Liver (tissue), 9 donors: ENCODE data around the gene PPP2R2C. TPM values are rescaled to one million over a fixed set of nuclear protein-coding genes. Genes with fewer than 3 reads are reported as not detected.

ENCODE experiments used
- DNase-seq: peaks from one replicate; pipeline ENCODE4 v3.0.0-alpha.2; 2017; ENCODE audit warnings: low spot score
- H3K27ac ChIP-seq, 2 donors: one replicate each; pipeline ENCODE4 v1.7.0; 2013; ENCODE audit warnings: inconsistent platforms in 2 of 2, low read length in 2 of 2, control low read depth in 1 of 2, low read depth in 1 of 2, mild to moderate bottlenecking in 1 of 2
- H3K27me3 ChIP-seq, 4 donors: one replicate each; pipeline versions ENCODE4 v1.6.1 to v1.7.0; 2013; ENCODE audit warnings: low read length in 3 of 4, inconsistent platforms in 1 of 4, mild to moderate bottlenecking in 1 of 4, moderate library complexity in 1 of 4; ENCODE audit not compliant: control insufficient read depth in 4 of 4, insufficient read depth in 4 of 4
- H3K36me3 ChIP-seq, 4 donors: one replicate each; pipeline versions ENCODE4 v1.6.1 to v1.7.0; 2013; ENCODE audit warnings: low read length in 3 of 4, mild to moderate bottlenecking in 3 of 4, low read depth in 1 of 4, moderate library complexity in 1 of 4; ENCODE audit not compliant: control insufficient read depth in 4 of 4, insufficient read depth in 3 of 4
- H3K4me1 ChIP-seq, 4 donors: one replicate each; pipeline versions ENCODE4 v1.6.1 to v1.7.0; 2013; ENCODE audit warnings: low read length in 3 of 4, mild to moderate bottlenecking in 3 of 4, moderate library complexity in 1 of 4; ENCODE audit not compliant: control insufficient read depth in 4 of 4, insufficient read depth in 4 of 4
- H3K4me3 ChIP-seq, 3 donors: one replicate each; pipeline versions ENCODE4 v1.6.1 to v1.7.0; 2013; ENCODE audit warnings: low read length in 3 of 3, control low read depth in 1 of 3, low read depth in 1 of 3, mild to moderate bottlenecking in 1 of 3
- H3K9ac ChIP-seq, 2 donors: one replicate each; pipeline ENCODE4 v1.7.0; 2013; ENCODE audit warnings: low read length in 2 of 2, mild to moderate bottlenecking in 2 of 2, moderate library complexity in 2 of 2, control low read depth in 1 of 2, low read depth in 1 of 2
- H3K9me3 ChIP-seq, 4 donors: one replicate each; pipeline versions ENCODE4 v1.6.1 to v1.7.0; 2013; ENCODE audit warnings: low read length in 3 of 4; ENCODE audit not compliant: control insufficient read depth in 4 of 4
- ATF3 ChIP-seq: IDR thresholded peaks from 2 replicates; pipeline ENCODE4 v1.6.1; 2016; ENCODE audit warnings: antibody characterized with exemption
- EGR1 ChIP-seq, 2 donors: IDR thresholded peaks; 2 replicates each; pipeline ENCODE4 v1.6.1; 2016 to 2018; ENCODE audit warnings: antibody characterized with exemption in 2 of 2, low read depth in 2 of 2
- FOXA1 ChIP-seq: IDR thresholded peaks from 2 replicates; pipeline ENCODE4 v1.6.1; 2016; ENCODE audit warnings: antibody characterized with exemption
- FOXA2 ChIP-seq: IDR thresholded peaks from 2 replicates; pipeline ENCODE4 v1.6.1; 2016; ENCODE audit warnings: antibody characterized with exemption
- GABPA ChIP-seq, 2 donors: IDR thresholded peaks in 1 of 2; conservative IDR thresholded peaks in 1 of 2; 2 replicates each; pipeline ENCODE4 v1.6.1; 2016; ENCODE audit warnings: antibody characterized with exemption in 2 of 2, mild to moderate bottlenecking in 1 of 2, moderate library complexity in 1 of 2
- HNF4G ChIP-seq: IDR thresholded peaks from 2 replicates; pipeline ENCODE4 v1.6.1; 2016; ENCODE audit warnings: antibody characterized with exemption
- JUND ChIP-seq, 2 donors: IDR thresholded peaks; 2 replicates each; pipeline ENCODE4 v1.6.1; 2016; ENCODE audit warnings: antibody characterized with exemption in 2 of 2
- MAX ChIP-seq: IDR thresholded peaks from 2 replicates; pipeline ENCODE4 v1.6.1; 2016; ENCODE audit warnings: antibody characterized with exemption
- NR2F2 ChIP-seq: IDR thresholded peaks from 2 replicates; pipeline ENCODE4 v1.6.1; 2016; ENCODE audit warnings: antibody characterized with exemption
- RAD21 ChIP-seq, 2 donors: IDR thresholded peaks; 2 replicates each; pipeline ENCODE4 v1.6.1; 2016; ENCODE audit warnings: antibody characterized with exemption in 2 of 2, mild to moderate bottlenecking in 2 of 2
- RXRA ChIP-seq, 2 donors: IDR thresholded peaks; 2 replicates each; pipeline ENCODE4 v1.6.1; 2017 to 2018; ENCODE audit warnings: antibody characterized with exemption in 2 of 2, mild to moderate bottlenecking in 1 of 2
- SP1 ChIP-seq: IDR thresholded peaks from 2 replicates; pipeline ENCODE4 v1.6.1; 2018; ENCODE audit warnings: antibody characterized with exemption, mild to moderate bottlenecking
- TAF1 ChIP-seq: conservative IDR thresholded peaks from 2 replicates; pipeline ENCODE4 v1.6.1; 2016; ENCODE audit warnings: antibody characterized with exemption, mild to moderate bottlenecking
- YY1 ChIP-seq: IDR thresholded peaks from 2 replicates; pipeline ENCODE4 v1.6.1; 2016; ENCODE audit warnings: antibody characterized with exemption, mild to moderate bottlenecking
- WGBS: extraction: QIAGEN DNeasy Blood & Tissue Kit; methylation state at CpG from one replicate; pipeline ENCODE4 v1.1.7; 2013; 5-methylcytosine and 5-hydroxymethylcytosine counted together
- polyA plus RNA-seq, 2 donors: library from polyadenylated mRNA; stranded (reverse) in 1 of 2; unstranded in 1 of 2; fragments of 200-250 nt in 1 of 2; fragments of >200 nt in 1 of 2; fragmentation: Nextera tagmentation in 1 of 2; extraction: Ambion mirVana in 1 of 2; gene quantifications; one replicate each; pipeline versions ENCODE4 v1.2.1 to v1.2.3, GENCODE V29; 2013 to 2015
- total RNA-seq, 2 donors: library from RNA; depleted of rRNA; stranded (reverse); fragments of >200 nt; gene quantifications; one replicate each; pipeline ENCODE4 v1.2.3, GENCODE V29; 2014
- TF ChIP-seq, protein P1 (sequence below): fragments of 150-350 bp; IDR thresholded peaks from 2 replicates; pipeline ENCODE4 v1.5.1; 2017; ENCODE audit warnings: improper control_type of control experiment, low read depth, low read length; ENCODE audit not compliant: missing input control
- TF ChIP-seq, protein P2 (sequence below): IDR thresholded peaks from 2 replicates; pipeline ENCODE4 v1.6.1; 2016; ENCODE audit warnings: antibody characterized with exemption, mild to moderate bottlenecking
- TF ChIP-seq, protein P3 (sequence below): IDR thresholded peaks from 2 replicates; pipeline ENCODE4 v1.6.1; 2016; ENCODE audit warnings: antibody characterized with exemption
- donor health status: healthy.
- donor health status: healthy.
- donor health status: healthy.
- donor health status: healthy.
- donor health status: healthy.

PPP2R2C gene
- total and polyA plus RNA-seq, 4 donors, result under 0.01 to 0.01 TPM; not detected in 2

- H3K36me3 ChIP-seq, result no peaks in the 10 kb centered on the region
- 62% methylated on average over 23 of the region's 23 CpGs for WGBS
- DNase-seq, result no peak
Observed at GRCh38 chr4:6342530-6343293, 129.7 kb downstream of the PPP2R2C start.

DNA sequence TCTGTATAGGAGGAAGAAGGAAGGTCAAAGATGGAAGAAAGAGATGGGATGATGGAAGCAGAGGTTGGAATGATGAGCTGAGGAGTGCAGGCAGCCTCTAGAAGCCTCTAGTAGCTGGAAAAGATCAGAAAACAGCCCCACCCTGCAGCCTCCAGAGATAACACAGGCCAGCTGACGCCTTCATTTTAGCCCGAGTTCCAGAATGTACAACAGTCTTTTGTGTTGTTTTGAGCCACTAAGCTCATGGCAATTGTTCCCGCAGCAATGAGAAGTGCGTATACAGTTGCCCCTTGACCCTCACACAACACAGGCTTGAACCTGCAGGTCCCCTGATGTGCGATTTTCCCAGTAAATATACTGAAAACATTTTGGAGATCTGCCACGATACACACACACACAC is 130.7 kb downstream of the PPP2R2C start:
- 58% methylated on average over 6 of the region's 6 CpGs for WGBS
- Histone ChIP-seq H3K36me3 (no peaks in the 10 kb centered on the region), H3K27ac (no peak overlapping the region), H3K9me3 (no peaks in the 10 kb centered on the region), H3K27me3 (peaks cover 0 to 4% (median 0%) of the 10 kb centered on the region in 4 donors), H3K4me3 (no peak overlapping the region), H3K9ac (no peak overlapping the region), H3K4me1 (peaks cover 0 to 4% (median 0%) of the 10 kb centered on the region in 4 donors)
- DNase-seq, result no peak
- TF ChIP-seq JUND (IDR thresholded peaks at IDR 0.05) (no peak), RXRA (IDR thresholded peaks at IDR 0.05) (no peak), FOXA1 (no peak), RAD21 (IDR thresholded peaks at IDR 0.05) (no peak), YY1 (no peak), GABPA (IDR thresholded peaks at IDR 0.05 in 1 of 2, conservative IDR thresholded peaks at IDR 0.05 in 1 of 2) (no peak)
- TF ChIP-seq, protein P1, sequence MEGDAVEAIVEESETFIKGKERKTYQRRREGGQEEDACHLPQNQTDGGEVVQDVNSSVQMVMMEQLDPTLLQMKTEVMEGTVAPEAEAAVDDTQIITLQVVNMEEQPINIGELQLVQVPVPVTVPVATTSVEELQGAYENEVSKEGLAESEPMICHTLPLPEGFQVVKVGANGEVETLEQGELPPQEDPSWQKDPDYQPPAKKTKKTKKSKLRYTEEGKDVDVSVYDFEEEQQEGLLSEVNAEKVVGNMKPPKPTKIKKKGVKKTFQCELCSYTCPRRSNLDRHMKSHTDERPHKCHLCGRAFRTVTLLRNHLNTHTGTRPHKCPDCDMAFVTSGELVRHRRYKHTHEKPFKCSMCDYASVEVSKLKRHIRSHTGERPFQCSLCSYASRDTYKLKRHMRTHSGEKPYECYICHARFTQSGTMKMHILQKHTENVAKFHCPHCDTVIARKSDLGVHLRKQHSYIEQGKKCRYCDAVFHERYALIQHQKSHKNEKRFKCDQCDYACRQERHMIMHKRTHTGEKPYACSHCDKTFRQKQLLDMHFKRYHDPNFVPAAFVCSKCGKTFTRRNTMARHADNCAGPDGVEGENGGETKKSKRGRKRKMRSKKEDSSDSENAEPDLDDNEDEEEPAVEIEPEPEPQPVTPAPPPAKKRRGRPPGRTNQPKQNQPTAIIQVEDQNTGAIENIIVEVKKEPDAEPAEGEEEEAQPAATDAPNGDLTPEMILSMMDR, result no peak
- TF ChIP-seq, protein P2, sequence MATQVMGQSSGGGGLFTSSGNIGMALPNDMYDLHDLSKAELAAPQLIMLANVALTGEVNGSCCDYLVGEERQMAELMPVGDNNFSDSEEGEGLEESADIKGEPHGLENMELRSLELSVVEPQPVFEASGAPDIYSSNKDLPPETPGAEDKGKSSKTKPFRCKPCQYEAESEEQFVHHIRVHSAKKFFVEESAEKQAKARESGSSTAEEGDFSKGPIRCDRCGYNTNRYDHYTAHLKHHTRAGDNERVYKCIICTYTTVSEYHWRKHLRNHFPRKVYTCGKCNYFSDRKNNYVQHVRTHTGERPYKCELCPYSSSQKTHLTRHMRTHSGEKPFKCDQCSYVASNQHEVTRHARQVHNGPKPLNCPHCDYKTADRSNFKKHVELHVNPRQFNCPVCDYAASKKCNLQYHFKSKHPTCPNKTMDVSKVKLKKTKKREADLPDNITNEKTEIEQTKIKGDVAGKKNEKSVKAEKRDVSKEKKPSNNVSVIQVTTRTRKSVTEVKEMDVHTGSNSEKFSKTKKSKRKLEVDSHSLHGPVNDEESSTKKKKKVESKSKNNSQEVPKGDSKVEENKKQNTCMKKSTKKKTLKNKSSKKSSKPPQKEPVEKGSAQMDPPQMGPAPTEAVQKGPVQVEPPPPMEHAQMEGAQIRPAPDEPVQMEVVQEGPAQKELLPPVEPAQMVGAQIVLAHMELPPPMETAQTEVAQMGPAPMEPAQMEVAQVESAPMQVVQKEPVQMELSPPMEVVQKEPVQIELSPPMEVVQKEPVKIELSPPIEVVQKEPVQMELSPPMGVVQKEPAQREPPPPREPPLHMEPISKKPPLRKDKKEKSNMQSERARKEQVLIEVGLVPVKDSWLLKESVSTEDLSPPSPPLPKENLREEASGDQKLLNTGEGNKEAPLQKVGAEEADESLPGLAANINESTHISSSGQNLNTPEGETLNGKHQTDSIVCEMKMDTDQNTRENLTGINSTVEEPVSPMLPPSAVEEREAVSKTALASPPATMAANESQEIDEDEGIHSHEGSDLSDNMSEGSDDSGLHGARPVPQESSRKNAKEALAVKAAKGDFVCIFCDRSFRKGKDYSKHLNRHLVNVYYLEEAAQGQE, result no peak
- TF ChIP-seq, protein P3, sequence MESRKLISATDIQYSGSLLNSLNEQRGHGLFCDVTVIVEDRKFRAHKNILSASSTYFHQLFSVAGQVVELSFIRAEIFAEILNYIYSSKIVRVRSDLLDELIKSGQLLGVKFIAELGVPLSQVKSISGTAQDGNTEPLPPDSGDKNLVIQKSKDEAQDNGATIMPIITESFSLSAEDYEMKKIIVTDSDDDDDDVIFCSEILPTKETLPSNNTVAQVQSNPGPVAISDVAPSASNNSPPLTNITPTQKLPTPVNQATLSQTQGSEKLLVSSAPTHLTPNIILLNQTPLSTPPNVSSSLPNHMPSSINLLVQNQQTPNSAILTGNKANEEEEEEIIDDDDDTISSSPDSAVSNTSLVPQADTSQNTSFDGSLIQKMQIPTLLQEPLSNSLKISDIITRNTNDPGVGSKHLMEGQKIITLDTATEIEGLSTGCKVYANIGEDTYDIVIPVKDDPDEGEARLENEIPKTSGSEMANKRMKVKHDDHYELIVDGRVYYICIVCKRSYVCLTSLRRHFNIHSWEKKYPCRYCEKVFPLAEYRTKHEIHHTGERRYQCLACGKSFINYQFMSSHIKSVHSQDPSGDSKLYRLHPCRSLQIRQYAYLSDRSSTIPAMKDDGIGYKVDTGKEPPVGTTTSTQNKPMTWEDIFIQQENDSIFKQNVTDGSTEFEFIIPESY, result no peak

More at GRCh38 chr4:6342530-6343293, 129.7 kb downstream of the PPP2R2C start:
- Histone ChIP-seq H3K4me3 (no peak overlapping the region), H3K9me3 (no peaks in the 10 kb centered on the region), H3K27me3 (peaks cover 0 to 4% (median 0%) of the 10 kb centered on the region in 4 donors), H3K4me1 (no peaks in the 10 kb centered on the region), H3K9ac (no peak overlapping the region), H3K27ac (no peak overlapping the region)
- TF ChIP-seq YY1, result no peak
- no peak for TF ChIP-seq ATF3
- TF ChIP-seq EGR1 (IDR thresholded peaks at IDR 0.05; ENCODE audit: low read depth in 2 of 2), result no peak
- no peak for TF ChIP-seq GABPA (IDR thresholded peaks at IDR 0.05 in 1 of 2, conservative IDR thresholded peaks at IDR 0.05 in 1 of 2)
- TF ChIP-seq, protein P1, result no peak
- TF ChIP-seq HNF4G, result no peak
- no peak for TF ChIP-seq RXRA (IDR thresholded peaks at IDR 0.05)
- no peak for TF ChIP-seq FOXA2
- TF ChIP-seq JUND (IDR thresholded peaks at IDR 0.05), result no peak
- TF ChIP-seq TAF1, result no peak
- no peak for TF ChIP-seq FOXA1
- TF ChIP-seq MAX, result no peak
- TF ChIP-seq SP1, result no peak
- no peak for TF ChIP-seq NR2F2
- TF ChIP-seq, protein P3, result no peak
